Measurements from ENCODE around the gene TACSTD2. TPM values are rescaled to one million over a fixed set of nuclear protein-coding genes. Genes with fewer than 3 reads are reported as not detected.

The TACSTD2 gene
- total RNA-seq, 4 donors from 2014 or later: 151 to 724 (median 511) TPM

GRCh38 chr1:58581641-58582040 is 4.6 kb upstream of the TACSTD2 start:
- TF ChIP-seq EP300 (IDR thresholded peaks at IDR 0.05) (no peak), CTCF (IDR thresholded peaks at IDR 0.05) (no peak), POLR2AphosphoS5 (IDR thresholded peaks at IDR 0.05) (no peak), POLR2A (IDR thresholded peaks at IDR 0.05) (no peak)
- no peaks in the 10 kb centered on the region for H3K36me3 ChIP-seq
- H3K9me3 ChIP-seq: no peaks in the 10 kb centered on the region
- no peak overlapping the region for H3K27ac ChIP-seq
- no peak for DNase-seq (ENCODE audit: low spot score in 2 of 2)
- peaks cover 8% of the 10 kb centered on the region for H3K27me3 ChIP-seq
- WGBS: 84% methylated on average over 2 of the region's 2 CpGs
- no peak overlapping the region for H3K4me3 ChIP-seq
- peaks cover 40% of the 10 kb centered on the region for H3K4me1 ChIP-seq

- Histone ChIP-seq H3K4me1 (peaks cover 42% of the 10 kb centered on the region), H3K4me3 (no peak overlapping the region), H3K9me3 (no peaks in the 10 kb centered on the region), H3K27ac (no peak overlapping the region), H3K27me3 (peaks cover 17% of the 10 kb centered on the region), H3K36me3 (no peaks in the 10 kb centered on the region)
- DNase-seq (ENCODE audit: low spot score in 2 of 2): no peak
- WGBS: 56% methylated on average over 1 of the region's 1 CpG
- no peak for TF ChIP-seq POLR2AphosphoS5 (IDR thresholded peaks at IDR 0.05)
- TF ChIP-seq POLR2A (IDR thresholded peaks at IDR 0.05): no peak
- no peak for TF ChIP-seq EP300 (IDR thresholded peaks at IDR 0.05)
- TF ChIP-seq CTCF (IDR thresholded peaks at IDR 0.05): no peak
Measured at GRCh38 chr1:58580186-58580585, 3.1 kb upstream of the TACSTD2 start.

- TF ChIP-seq POLR2AphosphoS5 (IDR thresholded peaks at IDR 0.05) (no peak), EP300 (IDR thresholded peaks at IDR 0.05) (no peak), POLR2A (IDR thresholded peaks at IDR 0.05) (no peak), CTCF (IDR thresholded peaks at IDR 0.05) (no peak)
- Histone ChIP-seq H3K4me3 (peak overlapping the region; percentile 73), H3K36me3 (no peaks in the 10 kb centered on the region), H3K27ac (peak overlapping the region; percentile 97), H3K4me1 (peaks cover 33% of the 10 kb centered on the region), H3K27me3 (peaks cover 21% of the 10 kb centered on the region), H3K9me3 (no peaks in the 10 kb centered on the region)
- WGBS: 17% methylated on average over 3 of the region's 3 CpGs
- DNase-seq (ENCODE audit: low spot score in 2 of 2): no peak
Measured at GRCh38 chr1:58577654-58578030, 590 bp upstream of the TACSTD2 start.

- Histone ChIP-seq H3K4me1 (peaks cover 46% of the 10 kb centered on the region), H3K27me3 (peaks cover 21% of the 10 kb centered on the region), H3K9me3 (no peaks in the 10 kb centered on the region), H3K36me3 (no peaks in the 10 kb centered on the region), H3K4me3 (peak overlapping the region; percentile 73), H3K27ac (peak overlapping the region; percentile 97)
- TF ChIP-seq POLR2A (IDR thresholded peaks at IDR 0.05): no peak
- no peak for TF ChIP-seq CTCF (IDR thresholded peaks at IDR 0.05)
- no peak for TF ChIP-seq POLR2AphosphoS5 (IDR thresholded peaks at IDR 0.05)
- no peak for TF ChIP-seq EP300 (IDR thresholded peaks at IDR 0.05)
- 3% methylated on average over 16 of the region's 43 CpGs for WGBS
- peak in 1 of 2 donors; percentile 68 for DNase-seq (ENCODE audit: low spot score in 2 of 2)
Measured at GRCh38 chr1:58576325-58576726, 726 bp downstream of the TACSTD2 start.

- Histone ChIP-seq H3K4me1 (peaks cover 48% of the 10 kb centered on the region), H3K27ac (peak overlapping the region; percentile 97), H3K27me3 (peaks cover 21% of the 10 kb centered on the region), H3K4me3 (peak overlapping the region; percentile 73), H3K36me3 (no peaks in the 10 kb centered on the region), H3K9me3 (no peaks in the 10 kb centered on the region)
- TF ChIP-seq POLR2AphosphoS5 (IDR thresholded peaks at IDR 0.05): no peak
- TF ChIP-seq EP300 (IDR thresholded peaks at IDR 0.05): no peak
- no peak for TF ChIP-seq POLR2A (IDR thresholded peaks at IDR 0.05)
- no peak for TF ChIP-seq CTCF (IDR thresholded peaks at IDR 0.05)
- 23% methylated on average over 32 of the region's 32 CpGs for WGBS
- DNase-seq (ENCODE audit: low spot score in 2 of 2): no peak
Measured at GRCh38 chr1:58575551-58576324, 1.3 kb downstream of the TACSTD2 start.
